GM18519 (cell line): ENCODE results near the gene LRRC74A.
"Not testable (repeated sequence)": the region's sequence is repeated elsewhere in the genome, so short reads cannot be mapped to it uniquely, and the experiment has no call there.

ENCODE experiments used
- ATAC-seq: cut with Tn5 transposase; IDR thresholded peaks from one replicate; pipeline ENCODE4 v1.9.1; 2021; ENCODE audit warnings: mild to moderate bottlenecking, moderate library complexity; ENCODE audit not compliant: unreplicated experiment, low FRiP score

LRRC74A gene

DNA sequence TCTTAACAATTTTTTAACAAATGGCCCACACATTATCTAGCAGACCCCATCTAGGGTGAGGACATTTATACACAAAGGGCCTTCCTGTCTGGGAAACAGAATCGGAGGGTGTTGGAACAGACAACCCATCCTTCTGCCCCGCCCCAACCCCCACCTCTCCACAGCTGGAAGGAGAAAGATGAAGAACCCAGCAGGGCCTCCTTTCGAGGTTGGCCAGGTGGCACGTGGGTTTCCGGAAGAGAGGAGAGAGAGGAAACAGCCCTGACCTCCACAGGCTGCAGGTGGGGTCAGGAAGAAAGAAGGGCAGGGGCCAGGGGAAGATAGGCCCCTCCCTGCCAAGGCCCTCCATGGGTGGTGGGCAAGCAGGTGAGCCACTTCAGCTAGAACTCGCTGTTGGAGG lies 57.2 kb downstream of the LRRC74A start:
- no peak for ATAC-seq

DNA sequence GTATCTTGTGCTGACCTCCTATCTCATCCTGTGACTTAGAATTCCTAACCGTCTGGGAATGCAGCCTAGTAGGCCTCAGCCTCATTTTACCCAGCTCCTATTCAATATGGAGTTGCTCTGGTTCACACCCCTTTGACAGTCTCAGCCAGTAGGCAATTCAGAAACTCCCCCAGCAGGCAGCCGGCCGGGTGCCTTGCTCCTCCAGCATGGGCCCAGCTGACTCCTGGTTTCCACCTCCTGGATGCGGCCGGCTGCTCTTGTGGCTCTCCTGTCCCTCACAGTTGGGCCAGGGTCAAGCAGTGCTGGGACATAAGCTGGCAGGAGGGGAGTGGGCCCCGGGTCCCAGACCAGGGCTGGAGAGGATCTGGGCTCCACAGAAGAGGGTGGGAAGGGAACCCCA lies 58.2 kb downstream of the LRRC74A start:
- ATAC-seq, result no peak

DNA sequence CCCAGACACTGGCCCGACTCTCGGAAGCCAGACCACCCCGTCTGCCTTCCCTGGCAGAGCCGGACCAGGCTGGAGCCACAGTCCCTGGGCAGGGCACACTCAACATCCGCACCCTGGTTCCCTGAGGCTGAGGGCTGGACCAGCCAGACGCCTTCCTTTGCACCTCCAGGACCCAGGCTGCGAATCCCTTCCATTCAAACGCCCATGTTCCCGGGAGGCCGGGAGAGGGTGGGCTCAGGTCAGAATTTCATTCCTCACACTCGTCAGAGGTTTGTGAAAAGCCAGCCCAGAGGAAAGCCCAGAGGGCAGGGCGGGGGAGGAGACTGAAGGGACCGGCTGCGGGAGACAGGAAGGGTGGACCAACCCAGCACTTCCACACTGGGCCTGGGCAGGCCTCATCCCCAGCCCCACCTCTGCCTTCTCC lies 58.7 kb downstream of the LRRC74A start:
- no peak for ATAC-seq

DNA sequence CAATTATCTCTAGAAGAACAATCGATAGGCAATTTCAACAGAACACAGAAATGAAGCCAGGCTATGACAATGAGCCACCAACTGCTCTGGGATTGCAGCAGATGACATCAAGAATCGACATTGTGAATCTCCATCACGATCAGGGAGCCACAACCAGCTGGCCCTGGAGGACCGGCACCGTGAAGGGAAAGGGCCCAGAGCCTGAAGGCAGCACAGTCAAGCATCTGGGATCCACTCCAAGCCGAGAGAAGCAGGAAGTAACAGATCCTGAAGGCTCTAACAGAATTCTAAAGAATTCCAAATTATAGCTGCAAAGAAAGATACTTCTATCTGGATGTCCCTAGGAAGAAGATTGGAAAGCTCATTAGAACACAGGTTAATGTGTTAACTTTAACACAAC lies 61.0 kb downstream of the LRRC74A start:
- ATAC-seq, result no peak

DNA sequence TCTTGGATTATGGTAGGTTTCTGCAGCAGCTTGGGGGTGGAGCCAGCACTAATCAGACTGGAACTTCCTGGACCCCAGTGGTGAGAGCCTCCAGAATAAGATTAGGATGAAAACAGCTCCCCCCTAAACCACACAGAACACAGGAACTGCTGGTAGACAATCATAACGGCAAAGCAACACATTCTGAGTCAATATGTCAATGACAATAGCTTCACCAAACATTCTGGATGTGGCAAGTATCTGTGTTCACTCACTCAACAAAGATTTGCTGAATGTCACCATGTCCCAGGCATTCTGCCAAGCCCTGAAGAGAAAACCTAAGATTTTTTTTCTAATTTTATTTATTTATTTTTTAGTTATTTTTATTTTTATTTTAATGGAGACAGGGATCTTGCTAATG lies 65.2 kb downstream of the LRRC74A start:
- ATAC-seq, result no peak

DNA sequence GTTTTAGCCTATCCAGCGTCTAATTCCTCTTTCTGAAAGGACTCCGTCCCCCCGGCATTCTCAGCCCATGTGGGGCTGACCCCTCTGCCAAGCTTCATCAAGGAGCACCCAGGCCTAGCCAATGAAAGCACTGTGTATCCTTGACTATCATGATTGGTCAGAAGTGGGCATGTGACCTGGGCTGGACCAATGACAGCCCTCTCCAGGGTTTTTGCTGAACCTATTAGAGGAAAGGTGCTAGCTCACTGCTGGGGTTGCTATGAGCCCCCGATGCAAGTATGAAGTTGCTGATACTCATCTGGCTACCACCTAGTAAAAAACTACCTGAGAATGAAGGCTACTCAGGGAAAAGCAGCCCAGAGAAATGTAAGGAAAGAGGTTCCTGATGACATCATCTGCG lies 68.1 kb downstream of the LRRC74A start:
- ATAC-seq, result no peak

DNA sequence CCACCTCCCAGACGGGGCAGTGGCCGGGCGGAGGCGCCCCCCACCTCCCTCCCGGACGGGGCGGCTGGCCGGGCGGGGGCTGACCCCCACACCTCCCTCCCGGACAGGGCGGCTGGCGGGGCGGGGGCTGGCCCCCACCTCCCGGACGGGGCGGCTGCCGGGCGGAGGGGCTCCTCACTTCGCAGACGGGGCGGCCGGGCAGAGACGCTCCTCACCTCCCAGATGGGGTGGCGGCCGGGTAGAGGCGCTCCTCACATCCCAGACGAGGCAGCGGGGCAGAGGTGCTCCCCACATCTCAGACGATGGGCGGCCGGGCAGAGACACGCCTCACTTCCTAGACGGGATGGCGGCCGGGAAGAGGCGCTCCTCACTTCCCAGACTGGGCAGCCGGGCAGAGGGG lies 71.8 kb downstream of the LRRC74A start:
- not testable (repeated sequence) for ATAC-seq

DNA sequence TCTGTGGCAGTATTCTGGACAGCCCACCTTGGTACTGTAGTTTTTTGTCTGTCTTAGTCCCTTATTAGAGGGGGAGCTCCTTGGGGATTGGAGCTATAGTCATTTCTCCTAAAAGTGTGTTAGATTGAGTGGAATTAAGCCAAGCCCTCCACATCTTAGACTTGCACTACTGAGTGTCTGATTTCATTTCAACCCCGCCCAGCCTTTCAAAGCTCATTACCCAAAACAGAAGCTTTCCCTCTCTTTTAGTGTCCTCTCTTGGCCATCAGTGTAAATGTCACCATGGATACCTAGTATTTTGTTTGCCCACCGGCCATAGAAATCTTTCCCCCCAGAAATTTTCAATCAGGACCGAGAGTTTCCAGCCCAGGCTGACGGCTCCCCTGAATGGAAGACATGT lies 74.5 kb downstream of the LRRC74A start:
- no peak for ATAC-seq

DNA sequence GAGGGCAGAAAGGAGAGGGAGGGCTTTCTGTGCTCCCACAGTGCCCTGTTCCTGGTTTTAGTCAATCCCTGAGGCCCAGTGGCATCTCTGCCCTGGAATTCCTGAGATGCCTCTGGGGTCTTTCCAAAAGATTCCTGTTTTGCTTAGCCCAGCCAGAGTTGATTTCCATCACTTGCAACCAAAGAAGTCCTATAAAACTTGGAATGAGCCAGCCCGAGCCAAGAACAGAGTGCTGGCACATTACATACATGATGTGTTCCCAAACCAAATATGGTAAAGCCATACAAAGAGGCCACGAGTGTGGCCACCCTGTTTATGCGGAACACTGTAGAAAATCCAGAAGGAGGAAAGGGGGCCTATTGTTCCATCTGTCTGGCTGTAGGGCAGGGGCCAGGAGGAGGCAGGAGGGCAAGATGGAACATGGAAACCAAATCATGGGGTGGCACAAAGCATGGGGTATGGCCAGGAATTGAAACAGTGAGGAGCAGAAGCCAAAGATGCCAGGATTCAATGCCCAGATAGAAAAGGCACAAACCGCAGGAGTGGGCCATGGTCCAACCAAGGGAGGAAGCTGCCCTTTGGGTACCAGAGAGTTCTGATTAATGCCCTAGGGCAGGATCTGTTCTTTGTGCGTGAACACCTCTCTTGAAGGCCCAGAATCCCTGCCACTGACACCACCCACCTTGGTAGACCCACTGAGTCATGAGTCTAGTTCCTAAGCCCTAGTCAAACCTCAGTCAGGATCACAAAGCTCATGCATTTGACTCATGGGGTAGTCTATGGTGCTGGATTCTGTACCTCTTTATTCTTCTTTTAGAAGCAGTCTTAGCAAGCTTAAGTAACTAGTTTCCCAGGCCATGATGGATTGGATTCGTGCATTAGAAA lies 75.2 kb downstream of the LRRC74A start:
- no peak for ATAC-seq

DNA sequence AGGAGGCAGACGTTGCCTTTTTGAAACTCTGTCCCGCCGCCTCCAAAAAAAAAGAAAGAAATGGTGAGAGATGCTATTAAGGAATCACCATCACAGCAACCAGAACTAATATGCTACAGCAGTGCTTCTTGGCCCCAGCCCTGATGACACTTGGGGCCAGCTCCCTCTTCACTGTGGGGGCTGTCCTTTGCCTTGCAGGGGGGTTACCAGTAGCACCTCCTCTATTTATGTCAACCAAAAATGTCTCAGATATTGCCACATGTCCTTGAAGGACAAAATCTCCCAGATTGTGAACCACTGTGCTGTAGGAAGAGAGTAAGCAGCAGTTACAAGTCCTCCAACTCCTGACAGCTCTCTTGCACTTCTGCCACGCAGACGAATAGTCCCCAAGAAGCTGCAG lies 76.4 kb downstream of the LRRC74A start:
- ATAC-seq, result no peak

DNA sequence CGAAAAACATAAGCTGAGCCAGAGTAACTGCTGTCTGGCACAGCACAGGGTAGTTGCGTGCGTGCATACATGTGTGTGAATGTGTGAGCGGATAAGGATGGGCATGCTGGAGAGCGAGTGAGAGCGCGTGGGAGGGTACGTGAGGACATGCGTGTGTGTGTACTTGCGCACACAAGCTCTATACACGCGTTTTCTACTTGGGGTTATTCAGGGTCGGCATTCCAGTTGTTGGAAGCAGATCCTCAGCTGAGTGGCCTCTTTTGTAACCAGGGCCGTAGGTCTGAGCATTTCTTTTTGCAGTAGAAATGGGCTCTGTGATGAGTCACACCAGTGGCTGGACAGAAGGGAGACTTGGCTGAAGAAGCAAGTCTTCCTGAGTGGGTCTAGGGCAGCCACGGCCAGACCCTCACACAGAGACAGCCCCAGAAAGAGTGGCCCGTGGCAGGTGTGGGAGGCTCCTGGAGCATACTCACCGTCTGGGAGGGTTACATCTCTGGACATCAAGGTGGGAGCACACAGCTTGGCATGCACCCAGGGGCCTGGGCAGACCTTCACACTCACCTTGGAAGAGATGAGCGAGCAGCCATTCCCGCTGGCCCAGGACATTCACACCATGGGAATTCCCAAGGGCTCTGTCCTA lies 78.0 kb downstream of the LRRC74A start:
- no peak for ATAC-seq

DNA sequence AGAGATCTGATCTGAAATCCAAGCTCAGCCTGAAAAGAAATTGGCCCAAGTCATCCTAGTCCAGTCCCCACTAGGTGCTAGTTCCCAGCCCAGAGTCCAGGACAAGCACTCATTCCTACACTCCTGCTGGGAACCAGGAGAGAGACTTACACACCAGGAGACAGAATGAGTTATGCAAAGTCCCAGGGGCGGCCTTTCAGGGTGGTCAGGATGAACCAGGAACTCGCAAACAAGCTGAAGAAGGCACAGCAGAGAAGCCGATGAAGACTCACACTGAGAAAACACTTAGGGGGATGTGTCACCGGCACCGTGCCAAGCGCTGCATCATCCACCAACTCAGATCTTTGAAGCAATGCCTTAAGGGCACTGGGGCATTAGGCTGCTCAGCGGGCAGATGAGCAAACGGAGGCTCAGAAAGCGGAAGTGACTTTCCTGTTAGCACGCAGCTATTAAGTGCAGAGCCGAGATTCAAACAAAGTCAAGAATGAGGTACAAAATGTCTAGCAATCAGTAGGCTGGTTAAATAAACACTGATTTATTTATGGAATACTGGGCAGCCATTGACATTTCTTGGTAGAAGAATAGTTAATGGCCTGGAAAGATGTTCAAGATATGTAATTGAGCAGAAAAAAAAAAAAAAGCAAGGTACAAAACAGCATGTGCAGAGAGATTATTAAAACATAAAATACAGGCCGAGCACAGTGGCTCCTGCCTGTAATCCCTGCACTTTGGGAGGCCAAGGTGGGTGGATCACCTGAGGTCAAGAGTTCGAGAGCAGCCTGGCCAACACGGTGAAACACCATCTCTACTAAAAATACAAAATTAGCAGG lies 78.7 kb downstream of the LRRC74A start:
- ATAC-seq, result peak; percentile 59

DNA sequence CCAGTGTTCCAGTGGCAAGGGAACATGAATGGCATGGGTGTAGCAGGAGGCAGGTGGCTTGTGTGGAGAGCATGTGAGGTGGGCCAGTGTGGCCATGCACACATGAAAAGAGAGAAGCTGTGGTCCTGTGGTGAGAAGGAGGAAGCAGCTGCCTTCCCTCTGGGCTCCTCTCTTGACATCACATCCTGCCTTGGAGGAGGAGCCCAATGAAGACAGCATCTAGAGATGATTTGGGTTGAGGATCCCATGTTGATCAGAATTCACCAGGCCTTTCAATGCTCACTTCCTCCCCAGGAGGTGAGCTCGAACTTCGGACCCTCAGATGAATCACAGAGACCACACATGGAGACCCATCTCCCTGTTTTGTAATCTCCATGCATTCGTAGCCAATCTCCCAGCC lies 82.6 kb downstream of the LRRC74A start:
- no peak for ATAC-seq

DNA sequence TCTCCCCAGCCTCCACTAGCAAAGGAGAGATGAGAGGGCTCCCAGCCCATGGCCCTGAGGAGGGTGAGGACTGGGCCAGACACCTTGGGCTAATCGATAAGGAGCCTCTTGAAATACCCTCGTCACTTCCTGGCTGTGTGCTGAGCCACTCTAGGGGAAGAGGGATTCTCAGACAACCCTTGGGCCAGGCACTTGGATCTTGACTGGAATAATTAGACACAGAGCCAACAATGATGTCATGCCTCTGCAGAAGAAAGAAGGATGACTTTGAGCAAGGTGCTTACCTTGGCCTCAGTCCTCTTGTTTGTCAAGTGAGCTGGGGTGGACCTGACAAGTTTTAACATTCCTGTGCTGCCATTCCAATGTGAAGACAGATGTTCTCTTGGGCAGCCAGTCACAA lies 83.1 kb downstream of the LRRC74A start:
- ATAC-seq, result no peak

DNA sequence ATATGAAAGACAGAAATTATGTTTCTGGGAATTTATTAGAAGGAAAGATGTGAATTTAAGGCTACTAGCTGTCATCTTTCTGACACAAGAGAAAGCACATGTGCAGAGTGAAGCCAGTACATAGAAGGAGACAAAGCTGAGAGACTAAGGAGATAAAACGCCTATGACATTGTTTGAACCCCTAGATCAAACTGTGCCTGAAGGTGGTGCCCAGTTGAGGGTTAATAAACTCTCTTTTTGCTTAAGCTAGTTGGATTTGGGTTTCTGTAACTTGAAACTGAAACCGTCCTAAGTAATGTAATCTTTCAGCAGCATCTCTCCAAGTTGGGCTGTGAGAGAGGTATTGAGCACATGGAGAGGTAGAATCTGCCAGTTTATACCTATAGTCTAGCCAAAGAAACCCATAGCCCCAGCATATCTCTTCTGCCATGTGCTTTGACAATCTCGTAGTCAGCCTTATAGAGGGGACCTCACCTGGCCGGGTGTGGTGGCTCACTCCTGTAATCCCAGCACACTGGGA lies 84.2 kb downstream of the LRRC74A start:
- ATAC-seq, result no peak

DNA sequence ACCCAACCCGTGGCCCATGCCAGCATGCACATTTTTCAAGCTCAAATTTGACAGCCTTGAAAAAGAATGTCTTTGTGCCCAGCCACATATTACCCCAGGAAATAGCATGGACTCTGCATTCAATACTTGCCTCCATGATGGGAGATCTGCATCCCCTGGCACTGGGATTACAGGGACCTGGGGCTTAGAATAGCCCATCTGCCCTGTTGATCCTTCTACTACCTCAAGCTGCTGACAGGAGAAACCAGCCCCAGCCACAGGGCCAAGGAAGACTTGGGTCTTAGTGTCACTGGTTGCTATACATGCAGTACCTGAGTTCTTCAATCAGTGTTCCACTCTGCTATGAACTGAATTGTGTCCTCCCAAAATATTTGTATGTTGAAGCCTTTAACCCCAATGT lies 85.3 kb downstream of the LRRC74A start:
- ATAC-seq, result no peak

DNA sequence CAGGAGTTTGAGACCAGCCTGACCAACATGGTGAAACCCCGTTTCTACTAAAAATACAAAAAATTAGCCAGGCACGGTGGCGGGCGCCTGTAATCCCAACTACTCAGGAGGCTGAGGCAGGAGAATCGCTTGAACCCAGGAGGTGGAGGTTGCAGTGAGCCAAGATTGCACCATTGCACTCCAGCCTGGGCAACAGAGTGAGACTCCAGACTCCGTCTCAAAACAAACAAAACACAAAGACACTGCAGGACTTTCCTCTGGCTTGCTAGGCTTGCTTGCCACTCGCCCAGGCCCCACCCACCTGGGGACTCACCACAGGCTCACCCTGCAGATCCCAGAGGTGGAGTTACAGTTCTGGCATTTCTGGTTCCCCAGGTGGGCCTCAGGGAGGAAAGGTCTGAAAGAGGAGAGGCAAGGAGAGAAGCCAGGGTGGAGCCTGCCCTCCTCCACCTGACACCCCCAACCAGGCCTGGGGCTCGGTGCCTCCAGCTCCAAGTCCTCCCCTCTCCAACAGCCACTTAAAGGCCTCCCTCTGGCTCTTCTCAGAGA lies 88.4 kb downstream of the LRRC74A start:
- not testable (repeated sequence) for ATAC-seq

DNA sequence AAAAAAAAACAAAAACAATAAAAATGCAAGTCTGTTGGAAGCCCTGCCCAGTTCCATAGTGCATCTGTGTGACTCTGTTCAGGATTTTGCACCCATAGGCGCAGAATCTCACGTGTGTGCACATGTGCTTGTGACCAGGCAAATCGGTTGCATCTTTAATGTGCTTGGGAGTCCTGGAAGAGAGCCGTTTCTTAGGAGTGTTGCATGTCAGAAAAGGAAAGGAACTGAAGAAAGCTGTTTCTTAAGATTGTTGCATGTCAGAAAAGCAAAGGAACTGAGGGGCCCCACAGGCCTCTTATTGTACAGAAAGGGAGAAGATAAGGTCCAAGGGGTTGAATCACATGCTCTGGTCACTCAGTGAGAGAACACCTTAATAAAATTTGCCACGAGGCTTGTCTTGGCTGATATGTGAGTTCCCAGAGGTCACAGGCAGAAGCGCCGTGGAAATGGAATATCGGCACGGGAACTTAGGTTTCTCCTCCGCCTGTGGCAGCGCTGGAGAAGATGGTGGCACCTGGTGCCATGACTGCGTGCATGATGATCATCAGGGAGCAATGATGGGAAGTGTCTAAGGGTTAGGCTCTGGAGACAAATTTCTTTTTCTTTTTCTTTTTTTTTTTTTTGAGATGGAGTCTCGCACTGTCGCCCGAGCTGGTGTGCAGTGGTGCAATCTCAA lies 90.0 kb downstream of the LRRC74A start:
- ATAC-seq, result no peak

DNA sequence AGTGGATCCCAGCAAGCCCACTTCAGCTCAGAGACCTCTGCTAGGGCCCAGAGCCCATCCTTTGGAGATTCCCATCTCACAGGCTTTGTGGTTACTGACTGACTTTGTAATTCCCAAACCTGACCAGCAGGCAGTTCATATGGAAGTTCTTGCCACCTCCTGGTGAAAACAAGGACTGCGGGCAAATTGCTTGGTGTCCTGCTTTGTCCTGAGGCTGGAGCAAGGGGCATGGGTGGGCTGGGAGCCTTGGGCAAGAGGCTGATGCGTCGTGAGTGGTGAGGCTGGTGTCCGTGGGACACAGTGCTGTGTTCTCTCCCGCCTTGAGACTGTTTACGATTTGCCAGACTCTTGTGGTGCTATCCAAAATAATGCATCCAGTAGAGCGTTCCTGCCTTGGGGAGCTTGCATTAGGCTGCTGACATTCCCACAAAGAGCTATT lies 91.0 kb downstream of the LRRC74A start:
- ATAC-seq, result no peak

DNA sequence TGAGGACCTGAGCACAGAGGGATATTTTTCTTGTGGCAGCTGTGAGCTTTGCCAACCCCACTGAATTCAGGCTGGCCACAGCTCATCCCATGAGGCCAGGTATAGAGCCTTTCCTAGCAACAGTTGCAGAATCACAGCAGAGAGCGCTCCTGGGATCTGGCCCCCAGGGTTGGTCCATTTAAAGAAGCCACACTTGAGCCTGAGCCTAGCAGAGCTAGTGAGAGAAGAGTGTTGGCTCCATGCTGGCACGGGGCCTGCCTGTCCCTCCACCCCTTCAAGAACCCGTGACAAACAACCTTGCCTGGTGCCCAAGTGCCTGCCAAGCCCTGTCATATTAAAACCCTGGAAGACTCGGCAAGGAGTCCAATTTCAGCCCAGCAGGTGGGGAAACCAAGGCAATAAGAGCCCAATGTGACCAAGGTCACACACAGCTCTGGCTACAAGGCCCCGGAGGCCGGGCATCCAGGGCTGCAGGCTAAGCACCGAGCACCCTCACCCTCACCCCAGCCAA lies 91.6 kb downstream of the LRRC74A start:
- ATAC-seq, result no peak
